NOMO-1 (cell line): Measurements from ENCODE around the gene RNF186.
"Not testable (repeated sequence)": the region's sequence is repeated elsewhere in the genome, so short reads cannot be mapped to it uniquely, and the experiment has no call there.

Experiments used
- DNase-seq, 2 experiments: peaks; one replicate each; lab custom pipeline; 2025; ENCODE audit not compliant: unreplicated experiment in 2 of 2; lab: John Stamatoyannopoulos, UW

The RNF186 gene, protein sequence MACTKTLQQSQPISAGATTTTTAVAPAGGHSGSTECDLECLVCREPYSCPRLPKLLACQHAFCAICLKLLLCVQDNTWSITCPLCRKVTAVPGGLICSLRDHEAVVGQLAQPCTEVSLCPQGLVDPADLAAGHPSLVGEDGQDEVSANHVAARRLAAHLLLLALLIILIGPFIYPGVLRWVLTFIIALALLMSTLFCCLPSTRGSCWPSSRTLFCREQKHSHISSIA

DNA sequence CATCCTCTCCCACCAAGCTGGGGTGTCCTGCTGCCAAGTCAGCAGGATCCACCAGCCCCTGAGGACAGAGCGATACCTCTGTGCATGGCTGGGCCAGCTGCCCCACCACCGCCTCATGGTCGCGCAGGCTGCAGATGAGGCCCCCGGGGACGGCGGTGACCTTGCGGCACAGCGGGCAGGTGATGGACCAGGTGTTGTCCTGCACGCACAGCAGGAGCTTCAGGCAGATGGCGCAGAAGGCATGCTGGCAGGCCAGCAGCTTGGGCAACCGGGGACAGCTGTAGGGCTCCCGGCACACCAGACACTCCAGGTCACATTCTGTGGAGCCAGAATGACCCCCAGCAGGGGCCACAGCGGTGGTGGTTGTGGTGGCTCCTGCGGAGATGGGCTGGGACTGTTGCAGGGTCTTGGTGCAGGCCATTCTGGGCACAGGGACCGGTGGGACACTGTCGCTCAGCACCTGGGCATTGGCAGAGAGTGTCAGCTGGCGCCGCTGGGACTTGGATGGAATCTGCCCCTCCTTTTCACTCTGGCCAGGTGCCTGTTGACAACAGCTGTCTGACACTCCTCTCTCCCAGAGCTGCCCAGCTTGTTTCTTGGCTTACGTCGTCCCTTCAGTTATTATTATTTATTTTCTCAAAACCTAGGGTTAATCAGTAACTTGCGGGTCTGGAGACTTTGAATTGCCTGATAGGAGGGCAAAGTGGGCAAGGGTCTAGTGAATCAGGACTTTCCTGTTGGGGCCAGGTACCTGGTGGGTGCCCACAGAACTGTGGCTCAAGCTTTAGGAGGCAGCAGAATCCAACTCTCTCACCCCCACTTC is at the start of gene RNF186:
Gene RNF186, minus strand, starts transcription at position 603 of the 823 bp plus-strand sequence. Its CDS starts 182 bp downstream, at position 421.
- DNase-seq = no peak

DNA sequence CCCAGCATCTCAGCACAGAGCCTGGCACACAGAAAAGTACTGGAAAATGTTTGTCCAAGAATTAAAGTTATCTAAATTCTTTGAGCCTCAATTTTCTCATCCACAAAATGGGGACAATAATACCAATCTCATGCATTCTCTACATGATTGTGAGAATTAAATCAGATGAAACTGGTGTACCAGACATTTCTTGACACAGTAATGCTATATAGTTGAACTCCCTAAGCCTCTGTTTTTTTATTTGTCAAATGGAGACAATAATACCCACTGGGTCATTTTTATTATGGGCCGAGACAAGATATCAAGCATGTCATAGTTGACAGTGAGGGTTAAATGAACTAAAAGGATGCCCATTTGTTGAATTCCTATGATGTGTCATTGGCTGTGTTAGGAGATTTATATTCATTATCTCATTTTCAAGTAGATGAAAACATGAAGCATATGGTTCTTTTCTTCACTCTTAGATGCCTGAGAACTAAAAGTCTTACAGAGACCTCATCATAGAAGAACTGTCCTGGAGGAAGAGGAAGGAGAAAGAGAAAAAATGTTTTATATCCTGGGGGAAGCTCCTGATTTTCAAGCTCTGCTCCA is 49.6 kb upstream of the RNF186 start:
- no peak for DNase-seq

DNA sequence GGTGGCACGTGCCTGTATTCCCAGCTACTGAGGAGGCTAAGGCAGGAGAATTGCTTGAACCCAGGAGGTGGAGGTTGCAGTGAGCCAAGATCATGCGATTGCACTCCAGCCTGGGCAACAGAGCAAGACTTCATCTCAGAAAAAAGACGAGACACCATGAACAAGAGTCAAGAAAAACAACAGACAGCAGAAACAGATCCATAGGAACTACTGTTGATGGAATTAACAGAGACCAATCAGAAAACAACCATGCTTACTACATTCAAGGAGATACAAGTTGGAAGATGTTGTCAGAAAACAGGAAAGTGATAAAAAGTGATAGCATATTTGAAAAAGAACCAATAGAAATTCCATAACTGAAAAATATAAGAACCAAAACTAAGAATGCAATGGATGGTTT is 47.9 kb upstream of the RNF186 start:
- no peak for DNase-seq

DNA sequence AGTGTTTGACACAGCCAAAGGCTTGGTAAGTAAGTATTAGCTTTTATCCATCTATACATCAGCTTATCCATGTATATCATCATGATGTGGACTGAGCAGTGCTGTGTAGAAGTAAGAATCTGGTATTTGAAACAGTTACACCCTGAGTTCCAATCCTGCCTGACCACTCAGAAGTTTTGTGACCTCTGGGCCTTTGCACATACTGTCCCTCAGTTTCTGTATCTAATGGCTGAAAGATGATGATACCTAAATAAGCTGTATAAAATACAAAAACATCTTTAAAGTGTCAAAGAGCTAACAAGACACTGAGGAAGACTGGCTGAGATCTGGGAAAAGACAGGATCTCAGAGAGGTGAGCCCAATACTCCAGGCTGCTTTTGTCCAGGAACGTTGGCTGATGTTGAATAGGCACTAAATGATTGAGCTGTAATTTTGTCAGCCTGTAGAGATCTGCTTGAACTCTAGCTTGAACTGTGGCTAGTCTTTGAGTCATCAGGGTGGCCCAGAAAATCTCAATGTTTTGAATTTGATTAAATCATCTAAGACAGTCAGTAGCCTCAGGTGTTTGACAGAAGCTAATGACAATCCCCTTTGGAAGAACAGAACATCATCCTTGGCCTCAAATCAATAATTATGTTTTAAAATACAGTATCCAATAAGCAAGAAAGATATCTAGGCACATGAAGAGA is 46.9 kb upstream of the RNF186 start:
- DNase-seq = no peak

DNA sequence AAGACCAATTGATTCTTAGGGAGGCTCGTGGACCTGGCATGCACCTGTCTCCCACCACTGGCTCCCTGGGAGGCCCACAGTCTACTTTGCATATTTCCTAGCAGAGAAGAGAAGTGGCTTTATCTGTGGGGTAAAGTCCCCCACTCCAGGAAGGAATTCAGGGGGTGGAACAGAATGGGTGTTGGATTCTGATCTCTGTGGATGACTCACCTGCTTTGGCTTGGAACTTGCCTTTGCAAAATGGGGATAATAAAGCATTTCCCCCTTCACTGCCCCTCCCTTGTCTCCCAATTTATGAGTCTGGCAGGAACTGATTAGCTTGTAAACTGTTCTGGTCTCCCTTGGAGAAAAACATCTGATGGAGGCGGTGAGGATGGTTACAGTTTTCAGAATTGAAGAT is 46.0 kb upstream of the RNF186 start:
- no peak for DNase-seq

DNA sequence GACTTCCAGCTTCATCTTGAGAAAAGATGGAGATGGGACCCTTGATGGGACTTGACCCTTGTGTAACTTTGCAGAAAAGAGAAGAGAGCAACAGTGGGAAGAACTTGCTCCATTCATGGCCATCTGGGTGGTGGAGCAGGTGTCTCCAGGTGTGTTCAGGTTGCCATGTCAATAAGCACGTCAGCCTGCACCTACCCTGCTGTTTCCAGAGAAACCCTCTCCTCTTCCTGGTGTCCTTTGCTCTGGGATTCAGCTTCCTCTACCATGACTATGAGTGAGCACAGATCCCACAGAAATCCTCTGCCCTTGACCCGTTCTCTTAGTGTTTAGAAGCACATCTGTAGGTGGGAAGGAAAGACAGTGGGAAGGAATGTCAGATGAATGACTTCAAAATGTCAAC is 45.3 kb upstream of the RNF186 start:
- DNase-seq = no peak

DNA sequence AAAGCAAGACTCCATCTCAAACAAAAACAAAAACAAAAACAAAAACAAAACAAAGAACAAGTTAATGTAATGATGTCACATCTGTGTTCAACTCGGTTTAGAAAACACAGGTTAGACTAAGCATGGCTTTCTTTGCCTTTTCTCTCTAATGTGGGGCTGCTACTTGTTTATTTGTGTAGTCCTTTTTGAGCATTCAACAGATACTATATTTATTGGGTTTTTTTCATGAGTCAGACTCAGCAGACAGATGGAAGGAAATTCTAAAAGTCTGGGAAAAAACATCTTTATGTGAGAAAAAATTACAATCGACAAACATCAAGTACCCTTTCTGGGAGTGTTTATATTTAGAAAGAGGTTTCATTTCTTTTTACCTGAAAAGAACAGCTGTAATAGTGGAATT is 44.8 kb upstream of the RNF186 start:
- DNase-seq = no peak

DNA sequence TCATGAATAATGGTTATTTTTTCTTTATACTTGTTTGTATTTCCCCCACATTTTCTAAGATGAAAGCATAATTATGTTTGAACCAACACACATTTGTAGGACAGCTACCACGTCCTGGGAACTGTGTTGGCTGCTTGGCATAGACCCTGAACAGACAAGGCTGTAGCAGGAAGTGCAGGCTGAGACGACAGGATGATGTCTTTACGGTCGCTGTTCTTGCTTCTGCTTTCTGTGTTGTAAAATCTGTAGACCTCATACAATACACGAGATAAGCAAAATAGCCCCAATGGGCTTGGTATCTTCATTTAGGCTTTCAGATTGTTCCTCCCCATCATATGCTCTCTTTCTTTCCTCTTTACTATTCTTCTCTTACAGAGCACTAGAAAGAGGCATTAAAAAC is 43.8 kb upstream of the RNF186 start:
- DNase-seq = peak in 1 of 2 experiments; percentile 25

DNA sequence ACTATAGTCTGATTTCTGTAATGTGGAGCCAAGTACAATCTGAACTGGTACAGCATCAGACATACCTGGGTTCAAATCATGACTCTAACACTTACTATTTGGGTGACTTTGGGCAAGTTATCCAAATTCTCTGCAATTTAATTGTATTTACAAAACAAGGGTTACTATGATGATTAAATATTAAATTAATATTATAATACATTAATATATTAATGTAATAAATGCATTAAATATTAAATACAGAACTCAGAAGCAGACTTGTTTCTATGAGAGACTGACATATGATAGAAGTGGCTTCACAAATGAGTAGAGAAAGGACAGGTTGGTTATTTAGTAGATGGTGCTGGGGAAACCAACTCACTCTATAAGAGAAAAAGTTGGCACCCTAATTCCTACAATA is 39.8 kb upstream of the RNF186 start:
- no peak for DNase-seq

DNA sequence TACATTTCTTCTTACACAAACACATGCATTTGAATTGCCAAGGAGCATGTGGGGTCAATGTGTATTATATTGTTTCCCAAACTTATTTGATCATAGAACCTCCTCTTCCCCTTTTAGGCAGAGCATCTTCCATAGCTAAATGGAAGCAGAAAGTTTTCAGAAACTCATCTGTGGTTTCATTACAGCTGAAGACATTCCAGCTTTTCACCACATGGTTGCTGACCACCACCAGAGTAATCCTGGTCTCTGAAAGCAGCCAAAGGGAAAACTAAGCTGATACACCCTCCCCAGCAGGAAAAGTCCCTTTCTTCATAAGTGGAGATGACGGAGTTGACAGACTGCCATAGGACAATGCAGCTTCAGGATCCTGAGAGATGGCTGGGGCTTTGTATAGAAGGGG is 37.0 kb upstream of the RNF186 start:
- no peak for DNase-seq

DNA sequence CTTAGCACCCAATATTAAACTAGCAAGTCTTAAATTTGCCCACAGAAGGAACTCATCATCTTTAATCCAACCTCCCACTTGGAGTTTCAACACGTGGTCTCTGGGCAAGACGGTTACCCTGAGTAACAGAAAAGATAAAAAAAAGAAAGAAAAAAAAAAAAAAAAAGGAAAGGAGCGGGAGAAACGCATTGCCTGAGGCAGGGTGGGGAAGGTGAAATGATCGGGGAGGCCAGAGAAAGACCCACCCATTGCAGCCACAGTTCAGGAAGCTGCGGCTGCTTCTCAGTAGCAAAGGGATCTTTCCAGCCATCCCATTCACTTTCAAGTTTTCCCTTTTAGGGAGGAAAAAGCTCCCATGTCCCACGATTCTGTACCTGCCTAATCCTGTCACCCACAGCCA is 35.1 kb upstream of the RNF186 start:
- no peak for DNase-seq

DNA sequence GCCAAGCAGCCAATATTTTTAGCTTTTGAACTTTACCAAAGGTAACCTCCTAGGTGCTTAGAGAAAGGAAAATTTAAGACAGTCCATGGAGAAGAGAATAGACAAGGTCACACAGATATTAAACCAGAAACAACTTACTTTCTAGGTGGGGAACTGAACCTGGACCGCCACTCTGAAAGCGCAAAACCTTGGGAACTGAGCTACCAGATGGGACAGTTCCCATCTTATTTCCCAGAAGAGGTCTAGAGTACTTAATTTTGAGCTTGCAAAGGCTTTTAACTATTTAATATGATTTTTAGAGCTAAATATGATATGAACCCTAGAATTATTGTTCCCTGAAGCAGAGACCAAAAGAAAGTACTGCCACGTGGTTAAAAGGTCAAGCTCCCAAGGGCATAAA is 34.2 kb upstream of the RNF186 start:
- not testable (repeated sequence) for DNase-seq

DNA sequence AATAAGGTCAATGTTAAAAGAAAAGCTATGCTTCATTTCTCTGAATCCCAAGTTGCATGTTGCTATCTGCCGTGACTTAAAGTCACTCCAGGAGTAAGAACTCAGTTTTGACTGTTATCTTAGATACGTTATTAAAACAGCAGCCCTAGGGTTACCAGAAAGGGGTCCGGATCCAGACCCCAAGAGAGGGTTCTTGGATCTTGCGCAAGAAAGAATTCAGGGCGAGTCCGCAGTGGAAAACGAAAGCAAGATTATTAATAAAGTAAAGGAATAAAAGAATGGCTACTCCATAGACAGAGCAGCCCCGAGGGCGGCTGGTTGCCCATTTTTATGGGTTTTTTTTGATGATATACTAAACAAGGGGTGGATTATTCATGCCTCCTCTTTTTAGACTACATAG is 32.3 kb upstream of the RNF186 start:
- not testable (repeated sequence) for DNase-seq

DNA sequence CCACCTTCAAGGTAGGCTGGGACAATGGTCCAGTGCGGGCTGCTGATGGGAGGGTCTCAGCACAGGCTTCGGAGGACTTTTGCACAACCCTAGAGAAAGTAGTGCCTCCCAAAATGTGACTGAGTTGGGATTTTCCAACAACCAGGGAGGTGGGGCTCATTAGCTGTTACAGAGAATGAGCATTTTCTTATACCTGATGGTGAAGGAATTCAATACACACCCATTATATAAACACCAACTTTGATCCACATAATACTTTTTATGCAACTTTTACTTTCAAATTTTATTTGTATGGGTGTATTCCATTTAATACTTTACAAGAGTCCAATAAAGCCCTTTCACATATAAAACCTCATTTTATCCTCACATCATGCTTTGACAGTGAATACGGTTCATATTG is 31.3 kb upstream of the RNF186 start:
- no peak for DNase-seq

DNA sequence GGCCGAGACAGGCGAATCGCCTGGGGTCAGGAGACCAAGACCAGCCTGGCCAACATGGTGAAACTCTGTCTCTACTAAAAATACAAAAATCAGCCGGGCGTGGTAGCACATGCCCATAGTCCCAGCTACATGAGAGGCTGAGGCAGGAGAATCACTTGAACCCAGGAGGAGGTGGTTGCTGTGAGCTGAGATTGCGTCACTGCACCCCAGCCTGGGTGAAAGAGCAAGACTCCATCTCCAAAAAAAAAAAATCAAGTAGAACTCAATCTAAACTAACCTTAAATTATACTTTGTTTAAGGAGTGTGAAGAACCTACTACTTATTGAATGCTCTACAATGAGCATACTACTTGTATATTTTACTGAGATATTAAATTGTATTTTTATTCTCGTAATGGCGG is 30.5 kb upstream of the RNF186 start:
- DNase-seq = no peak

DNA sequence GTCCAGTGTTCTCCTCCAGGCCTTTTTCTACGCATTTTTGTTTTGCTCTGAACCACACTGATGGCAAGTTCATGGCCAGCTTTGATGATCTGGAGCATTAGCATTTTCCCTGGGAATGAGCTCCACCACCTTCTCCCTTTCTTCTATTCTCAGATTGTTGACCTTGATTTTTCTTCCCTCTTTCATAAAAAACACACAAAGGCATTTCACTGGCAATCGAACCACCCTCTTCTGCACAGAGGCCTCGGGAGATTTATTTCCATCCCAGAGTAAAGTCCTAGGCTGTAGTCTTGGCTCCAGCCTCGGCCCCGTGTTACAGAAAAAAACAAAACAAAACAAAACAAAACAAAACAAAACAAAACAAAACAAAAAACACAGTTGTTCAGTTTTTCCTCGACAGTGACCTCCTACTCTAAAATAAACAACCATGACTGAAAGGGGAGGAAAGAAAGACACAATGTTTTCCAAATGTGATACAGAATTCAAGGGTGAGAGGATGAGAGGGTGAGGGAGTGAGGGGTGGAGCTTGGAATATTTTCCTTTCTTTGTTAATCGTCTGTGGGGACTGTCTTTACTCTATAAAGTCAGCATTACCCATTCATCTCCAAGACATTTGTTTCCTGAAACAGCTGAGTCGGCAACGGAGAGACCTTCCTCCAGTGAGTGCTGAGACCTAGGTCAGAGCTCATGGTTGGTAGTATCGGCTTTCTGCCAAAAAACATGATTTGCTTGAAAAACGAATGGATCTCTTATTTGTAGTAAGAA is 29.8 kb upstream of the RNF186 start:
- no peak for DNase-seq

DNA sequence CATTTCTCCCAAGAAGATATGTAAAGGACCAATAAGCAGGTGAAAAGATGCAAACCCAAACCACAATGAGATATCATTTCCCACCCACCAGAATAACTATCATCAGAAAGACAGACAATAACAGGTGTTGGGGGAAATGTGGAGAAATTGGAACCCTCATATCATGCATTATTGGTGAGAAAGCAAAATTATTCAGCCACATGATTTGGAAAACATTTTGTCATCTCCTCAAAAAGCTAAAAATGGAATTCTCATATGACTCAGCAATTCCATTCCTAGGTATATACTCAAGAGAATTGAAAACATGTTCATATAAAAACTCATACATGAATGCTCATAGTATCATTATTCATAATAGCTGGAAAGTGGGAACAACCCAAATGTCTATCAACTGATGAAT is 25.1 kb upstream of the RNF186 start:
- no peak for DNase-seq

DNA sequence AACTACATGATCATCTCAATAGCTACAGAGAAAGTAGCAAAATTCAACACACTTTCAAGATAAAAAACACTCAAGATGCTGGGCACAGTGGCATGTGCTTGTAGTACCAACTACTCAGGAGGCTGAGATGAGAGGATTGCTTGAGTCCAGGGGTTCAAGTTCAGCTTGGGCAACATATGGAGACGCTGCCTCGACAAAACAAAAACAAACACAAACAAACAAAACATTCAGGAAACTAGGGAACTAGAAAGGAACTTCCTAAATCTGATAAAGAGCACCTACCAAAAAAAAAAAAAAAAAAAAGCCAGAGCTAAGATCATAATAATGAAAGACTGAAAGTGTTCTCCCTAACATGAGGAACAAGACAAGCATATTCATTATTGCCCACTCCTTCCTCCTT is 22.8 kb upstream of the RNF186 start:
- DNase-seq = no peak

DNA sequence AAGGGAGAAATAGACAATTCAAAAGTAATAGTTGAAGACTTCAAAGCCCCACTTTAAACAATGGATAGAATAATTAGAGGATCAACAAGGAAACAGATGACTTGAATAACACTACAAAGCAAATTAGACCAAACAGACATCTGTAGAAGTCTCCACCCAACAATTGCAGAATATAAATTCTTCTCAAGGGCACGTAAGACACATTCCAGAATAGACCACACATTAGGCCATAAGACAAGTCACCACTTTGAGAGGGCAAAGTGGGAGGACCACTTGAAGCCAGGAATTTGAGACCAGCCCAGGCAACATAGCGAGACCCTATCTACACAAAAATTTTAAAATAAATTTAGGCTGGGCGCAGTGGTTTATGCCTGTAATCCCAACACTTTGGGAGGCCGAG is 20.5 kb upstream of the RNF186 start:
- no peak for DNase-seq

DNA sequence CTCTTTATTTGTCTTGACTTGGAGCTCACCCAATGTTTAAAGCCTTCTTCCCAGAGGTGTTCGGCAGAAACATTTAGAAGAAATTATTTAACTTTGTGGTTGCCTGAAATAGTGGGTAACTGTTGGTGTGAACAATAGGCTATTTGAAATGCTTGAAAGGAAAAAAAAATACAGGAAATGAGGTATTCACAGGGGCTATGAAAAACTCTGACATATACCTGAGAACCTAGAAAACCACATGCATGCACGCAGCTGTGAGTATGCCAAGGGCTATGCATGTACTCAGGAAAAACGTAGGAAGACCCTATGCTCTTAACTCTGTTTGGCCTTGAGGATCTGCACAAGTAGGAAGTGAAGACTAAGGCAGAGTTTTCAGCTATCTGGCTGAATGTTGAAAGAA is 16.4 kb upstream of the RNF186 start:
- DNase-seq = no peak

DNA sequence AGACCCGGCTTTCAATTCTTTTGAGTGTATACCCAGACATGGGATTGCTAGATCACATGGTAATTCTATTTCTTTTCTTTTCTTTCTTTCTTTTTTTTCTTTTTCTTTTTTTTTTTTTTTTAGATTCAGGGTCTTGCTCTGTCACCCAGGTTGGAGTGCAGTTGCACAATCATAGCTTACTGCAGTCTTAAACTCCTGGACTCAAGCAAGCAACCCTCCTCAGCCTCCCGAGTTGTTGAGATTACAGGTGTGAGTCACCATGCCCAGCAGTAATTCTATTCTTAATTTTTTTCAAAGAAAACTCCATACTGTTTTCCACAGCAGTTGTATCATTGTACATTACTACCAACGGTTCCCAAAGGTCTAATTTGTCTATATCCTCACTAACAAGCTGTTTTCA is 13.5 kb upstream of the RNF186 start:
- no peak for DNase-seq
